Measurements from ENCODE around the gene SLC25A6. TPM values are rescaled to one million over a fixed set of nuclear protein-coding genes. Genes with fewer than 3 reads are reported as not detected.

The SLC25A6 gene
- total RNA-seq, 1 donor from 2014 or later = 453 TPM

- no peaks in the 10 kb centered on the region for H3K27me3 Mint-ChIP-seq (ENCODE audit: low read depth)
- H3K9me3 Mint-ChIP-seq = no peaks in the 10 kb centered on the region
- H3K4me1 Mint-ChIP-seq = peaks cover 30% of the 10 kb centered on the region
- peak in 1 of 2 experiments; percentile 32 for DNase-seq (ENCODE audit: low spot score in 2 of 2, unreplicated experiment in 2 of 2)
- H3K4me3 Mint-ChIP-seq = peak overlapping the region; percentile 93
- no peak for TF ChIP-seq CTCF (IDR thresholded peaks at IDR 0.05; ENCODE audit: unreplicated experiment)
- no peak overlapping the region for H3K27ac Mint-ChIP-seq
- peaks cover 38% of the 10 kb centered on the region for H3K36me3 Mint-ChIP-seq
These were observed 2.0 kb downstream of the SLC25A6 start for GRCh38 chrX:1389993-1390285.

GRCh38 chrX:1389181-1389992 lies 2.5 kb downstream of the SLC25A6 start:
- Mint-ChIP-seq H3K27me3 (ENCODE audit: low read depth) (no peaks in the 10 kb centered on the region), H3K36me3 (peaks cover 42% of the 10 kb centered on the region), H3K27ac (no peak overlapping the region), H3K9me3 (no peaks in the 10 kb centered on the region), H3K4me3 (peak overlapping the region; percentile 43), H3K4me1 (peaks cover 26% of the 10 kb centered on the region)
- DNase-seq (ENCODE audit: low spot score in 2 of 2, unreplicated experiment in 2 of 2) = peak in 1 of 2 experiments; percentile 34
- TF ChIP-seq CTCF (IDR thresholded peaks at IDR 0.05; ENCODE audit: unreplicated experiment) = no peak

- no peak for TF ChIP-seq CTCF (IDR thresholded peaks at IDR 0.05; ENCODE audit: unreplicated experiment)
- Mint-ChIP-seq H3K4me1 (peaks cover 23% of the 10 kb centered on the region), H3K4me3 (peak overlapping the region; percentile 43), H3K9me3 (no peaks in the 10 kb centered on the region), H3K36me3 (peaks cover 47% of the 10 kb centered on the region), H3K27me3 (ENCODE audit: low read depth) (no peaks in the 10 kb centered on the region), H3K27ac (no peak overlapping the region)
- DNase-seq (ENCODE audit: low spot score in 2 of 2, unreplicated experiment in 2 of 2) = no peak
These were observed 3.3 kb downstream of the SLC25A6 start for GRCh38 chrX:1388651-1389050.

- peak in 1 of 2 experiments; percentile 27 for DNase-seq (ENCODE audit: low spot score in 2 of 2, unreplicated experiment in 2 of 2)
- no peak overlapping the region for H3K27ac Mint-ChIP-seq
- H3K9me3 Mint-ChIP-seq = no peaks in the 10 kb centered on the region
- TF ChIP-seq CTCF (IDR thresholded peaks at IDR 0.05; ENCODE audit: unreplicated experiment) = no peak
- no peaks in the 10 kb centered on the region for H3K27me3 Mint-ChIP-seq (ENCODE audit: low read depth)
- peaks cover 17% of the 10 kb centered on the region for H3K4me1 Mint-ChIP-seq
- H3K4me3 Mint-ChIP-seq = no peak overlapping the region
- peaks cover 51% of the 10 kb centered on the region for H3K36me3 Mint-ChIP-seq
These were observed 4.7 kb downstream of the SLC25A6 start for GRCh38 chrX:1387141-1387776.

- Mint-ChIP-seq H3K4me1 (peaks cover 17% of the 10 kb centered on the region), H3K36me3 (peaks cover 51% of the 10 kb centered on the region), H3K4me3 (no peak overlapping the region), H3K27me3 (ENCODE audit: low read depth) (no peaks in the 10 kb centered on the region), H3K27ac (no peak overlapping the region), H3K9me3 (no peaks in the 10 kb centered on the region)
- TF ChIP-seq CTCF (IDR thresholded peaks at IDR 0.05; ENCODE audit: unreplicated experiment) = no peak
- DNase-seq (ENCODE audit: low spot score in 2 of 2, unreplicated experiment in 2 of 2) = peak in 1 of 2 experiments; percentile 35
These were observed 5.4 kb downstream of the SLC25A6 start for GRCh38 chrX:1386338-1387127.

Data from mesothelial cell of epicardium (in vitro differentiated cells).